HG02870 (cell line): ENCODE measurements around the gene CDH23.

Source experiments
- ATAC-seq: cut with Tn5 transposase; IDR thresholded peaks from one replicate; pipeline ENCODE4 v1.9.1; 2021; ENCODE audit warnings: mild to moderate bottlenecking, moderate library complexity; ENCODE audit not compliant: unreplicated experiment

Gene CDH23

DNA sequence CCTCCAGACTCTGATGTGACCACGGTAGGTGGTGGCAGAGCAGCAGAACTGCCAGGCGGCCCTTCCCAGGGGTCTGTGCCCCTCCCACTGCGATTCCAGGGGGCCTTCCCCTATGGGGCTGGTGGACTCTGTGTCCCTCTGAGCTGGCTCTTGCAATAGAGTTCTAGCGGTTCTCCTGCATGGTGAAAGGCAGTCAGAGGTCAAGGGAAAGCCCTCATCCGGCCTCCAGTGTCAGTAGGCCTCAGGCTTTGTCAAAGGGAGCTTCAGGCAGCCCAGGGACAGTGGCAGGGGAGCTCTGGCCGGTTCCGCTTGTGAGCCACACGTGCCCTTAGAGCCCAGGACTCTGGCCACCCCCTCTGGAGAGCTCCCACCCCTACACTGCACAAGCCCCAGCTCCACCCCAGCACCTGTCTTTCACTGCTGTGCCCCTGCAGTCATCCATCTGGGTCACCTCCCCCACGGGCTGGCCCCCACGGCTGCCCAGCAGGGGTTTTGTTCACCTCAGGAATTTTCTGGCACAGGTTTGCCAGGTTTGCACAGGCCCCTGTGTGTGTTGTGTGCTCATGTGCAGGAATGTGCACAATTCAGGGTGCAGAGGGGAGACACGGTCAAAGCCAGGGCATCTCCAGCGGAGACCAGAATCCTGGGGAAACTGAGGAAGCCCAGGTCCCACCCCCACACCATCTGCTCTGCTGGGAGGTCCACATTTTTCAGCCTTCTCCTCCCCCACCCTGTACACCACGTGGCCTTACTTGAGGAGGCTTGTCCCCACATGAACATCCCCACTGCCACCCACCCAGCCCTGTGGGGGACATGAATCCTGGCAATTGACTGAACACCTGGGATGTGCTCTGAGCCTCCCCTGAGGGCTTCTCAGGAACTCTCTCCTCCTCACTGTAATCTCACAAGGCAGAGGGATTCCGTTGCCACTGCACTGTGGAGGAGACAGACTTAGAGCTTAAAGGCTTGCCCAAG lies 299.1 kb downstream of the CDH23 start:
- no peak for ATAC-seq

DNA sequence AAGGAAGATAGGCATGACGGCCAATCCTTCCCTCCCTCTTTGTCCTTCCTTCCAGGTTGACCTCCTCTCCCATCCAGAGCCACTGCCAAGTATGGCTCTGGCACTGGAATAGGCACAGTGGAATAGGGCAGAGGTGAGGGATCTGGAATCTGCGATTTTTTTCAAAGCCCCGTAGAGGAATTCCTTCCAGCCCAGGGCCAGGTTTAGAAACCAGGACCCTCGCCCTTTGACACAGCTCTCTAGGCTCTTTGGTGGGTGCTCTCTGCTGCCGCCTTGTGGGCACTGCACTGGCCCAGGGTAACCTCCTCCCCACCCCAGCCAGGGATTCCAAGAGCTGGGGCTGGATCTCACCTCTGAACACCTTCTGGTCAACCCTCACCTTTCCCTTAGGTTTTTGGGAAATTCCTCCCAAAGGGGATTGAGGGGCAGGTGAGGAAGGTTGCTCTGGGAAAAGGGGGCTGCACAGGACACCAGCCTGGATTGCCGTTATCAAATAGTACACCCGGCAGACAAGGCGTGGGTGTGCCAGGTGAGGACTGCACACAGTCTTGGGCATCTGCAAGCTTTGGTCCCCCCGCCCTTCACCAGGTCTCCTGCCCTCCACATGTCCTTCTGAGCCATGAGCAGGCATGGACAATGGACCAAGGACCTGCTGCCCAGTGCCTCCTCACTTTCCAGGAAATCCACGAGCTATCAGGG lies 300.1 kb downstream of the CDH23 start:
- ATAC-seq: no peak

DNA sequence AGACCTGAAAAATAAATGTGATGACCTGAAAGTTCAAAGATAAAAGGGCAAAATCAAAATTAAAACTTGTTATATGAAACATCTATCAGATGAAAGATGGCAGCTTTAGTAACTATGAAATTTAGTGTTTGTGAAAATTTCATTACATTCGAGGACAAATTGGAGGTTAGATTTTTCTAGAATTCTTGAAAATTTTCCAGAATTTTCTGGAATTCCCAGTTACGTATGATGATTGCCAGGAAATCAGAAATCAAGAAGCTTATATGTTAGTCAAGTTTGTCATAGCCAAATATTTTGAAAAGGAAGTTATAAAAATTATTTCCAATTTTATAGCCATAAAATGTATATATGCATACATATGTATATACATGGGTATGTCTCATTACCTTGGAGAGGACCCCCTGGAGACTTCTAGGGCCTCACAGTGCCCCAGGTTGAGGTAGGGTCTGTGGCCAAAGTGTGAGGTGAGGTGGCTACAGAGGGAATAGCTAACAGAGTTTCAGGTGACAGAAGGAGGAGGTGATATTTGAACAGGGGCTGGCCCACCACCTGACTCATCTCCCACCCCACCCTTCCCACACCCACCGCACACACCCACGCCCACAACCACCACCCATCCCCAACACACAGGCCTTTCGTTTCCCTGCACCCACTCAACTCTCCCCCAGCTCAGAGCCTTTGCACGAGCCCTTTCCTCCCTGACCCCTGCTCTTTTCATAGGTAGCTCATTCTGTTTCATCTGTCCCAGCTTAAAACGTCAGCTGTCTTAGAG lies 301.4 kb downstream of the CDH23 start:
- ATAC-seq: no peak

DNA sequence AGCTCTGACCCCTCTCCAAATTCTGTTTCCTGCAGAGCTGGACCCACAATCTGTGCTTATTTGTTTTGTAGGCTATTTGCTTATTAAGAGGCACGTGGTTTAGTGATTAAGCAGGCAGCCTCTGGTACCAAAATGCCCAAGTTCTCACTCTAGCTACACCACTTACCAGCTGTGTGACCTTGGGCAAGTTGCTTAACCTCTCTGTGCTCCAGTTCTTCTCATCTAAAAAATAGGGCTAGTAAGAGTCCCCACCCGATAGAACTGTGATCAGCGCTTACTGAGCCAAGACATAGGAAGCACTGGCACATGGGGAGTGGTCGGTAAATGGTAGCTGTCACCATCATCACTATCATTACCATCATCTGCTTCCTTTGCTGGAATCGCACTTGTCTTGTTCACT lies 302.0 kb downstream of the CDH23 start:
- ATAC-seq: no peak

DNA sequence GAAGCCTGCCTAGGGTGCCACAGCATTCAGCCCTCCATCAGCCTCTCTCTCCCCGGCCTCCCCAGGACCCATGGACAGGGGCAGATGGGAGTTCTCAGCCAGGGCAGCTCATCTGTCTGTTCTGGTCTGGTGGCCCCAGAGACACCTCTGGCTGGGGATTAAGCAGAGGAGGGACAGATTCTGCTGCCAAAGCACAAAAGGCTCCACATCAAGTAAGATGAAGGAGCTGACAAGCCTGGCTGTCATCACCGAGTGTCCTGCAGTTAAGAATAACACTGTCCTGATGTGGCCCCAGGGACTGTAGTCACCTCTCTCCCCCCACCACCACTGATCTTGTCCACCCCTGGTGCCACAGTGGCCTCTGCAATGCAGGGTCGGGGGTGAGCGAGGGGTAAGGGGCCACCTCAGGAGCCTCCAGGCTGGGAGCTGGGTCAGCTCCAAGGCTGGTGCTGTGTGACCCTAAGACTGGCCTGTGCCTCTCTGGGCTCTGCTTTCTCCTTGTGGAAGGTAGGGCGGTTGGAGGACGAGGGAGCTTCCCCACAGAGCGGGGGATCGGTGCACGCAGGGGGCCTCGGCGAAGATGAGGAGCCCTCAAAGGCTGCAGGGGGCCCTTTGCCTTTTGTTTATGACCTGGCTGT lies 304.1 kb downstream of the CDH23 start:
- no peak for ATAC-seq

DNA sequence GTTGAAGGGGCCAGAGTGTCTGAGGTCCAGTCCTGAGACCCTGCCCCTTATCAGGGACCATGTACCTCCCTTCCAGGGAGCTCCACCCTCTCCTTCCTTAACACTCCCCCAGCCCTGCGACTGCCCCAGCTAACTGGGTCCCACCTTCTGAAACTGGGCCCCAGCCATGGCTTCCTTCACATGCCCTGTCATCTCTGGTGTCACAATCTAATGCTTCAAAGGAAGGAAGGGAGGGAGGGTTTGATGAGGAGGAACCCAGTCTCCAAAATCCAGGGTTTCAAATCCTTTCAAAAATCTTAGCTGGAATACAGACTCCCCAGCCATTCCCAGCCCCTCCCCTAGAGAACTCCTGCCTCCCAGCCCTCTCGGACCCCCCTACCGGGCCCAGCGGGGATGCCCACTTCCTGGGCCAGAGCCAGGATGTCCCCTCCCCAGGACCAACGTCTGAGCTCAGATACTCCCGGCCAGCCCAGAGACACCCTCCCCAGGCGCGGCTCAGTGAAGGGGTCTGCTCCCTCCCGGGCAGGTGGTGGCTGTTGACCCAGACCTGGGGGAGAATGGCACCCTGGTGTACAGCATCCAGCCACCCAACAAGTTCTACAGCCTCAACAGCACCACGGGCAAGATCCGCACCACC lies 304.9 kb downstream of the CDH23 start:
- no peak for ATAC-seq

DNA sequence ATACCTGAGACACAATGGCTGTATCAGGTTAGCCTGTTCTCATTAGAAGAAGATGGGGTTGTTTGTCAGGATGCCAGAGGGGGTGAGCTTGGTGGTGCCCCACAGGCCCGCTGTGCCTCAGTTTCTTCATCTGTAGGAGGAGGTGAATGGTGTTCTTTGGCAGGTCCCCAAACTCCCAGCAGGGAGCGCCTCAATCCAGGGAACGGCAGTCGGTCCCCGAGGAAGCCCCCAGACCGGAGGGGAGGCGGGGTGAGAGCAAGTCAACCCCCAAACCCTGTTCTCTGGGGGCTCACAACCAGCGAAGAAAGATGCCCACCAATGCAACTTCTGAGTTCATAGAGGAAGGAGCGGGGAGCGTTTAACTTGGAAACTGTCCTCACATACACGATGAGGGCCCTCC lies 306.9 kb downstream of the CDH23 start:
- ATAC-seq: no peak

DNA sequence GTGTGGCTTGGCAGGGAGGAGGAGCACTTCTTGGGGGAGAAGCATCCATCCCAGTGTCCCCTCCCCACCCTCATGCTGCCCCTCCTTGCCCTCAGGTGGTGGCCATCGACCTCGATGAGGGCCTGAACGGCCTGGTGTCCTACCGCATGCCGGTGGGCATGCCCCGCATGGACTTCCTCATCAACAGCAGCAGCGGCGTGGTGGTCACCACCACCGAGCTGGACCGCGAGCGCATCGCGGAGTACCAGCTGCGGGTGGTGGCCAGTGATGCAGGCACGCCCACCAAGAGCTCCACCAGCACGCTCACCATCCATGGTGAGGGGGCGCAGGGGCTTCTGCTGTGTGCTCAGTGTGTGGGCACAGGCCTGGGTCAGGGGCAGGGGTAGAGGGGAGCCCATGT lies 308.1 kb downstream of the CDH23 start:
- ATAC-seq: no peak

DNA sequence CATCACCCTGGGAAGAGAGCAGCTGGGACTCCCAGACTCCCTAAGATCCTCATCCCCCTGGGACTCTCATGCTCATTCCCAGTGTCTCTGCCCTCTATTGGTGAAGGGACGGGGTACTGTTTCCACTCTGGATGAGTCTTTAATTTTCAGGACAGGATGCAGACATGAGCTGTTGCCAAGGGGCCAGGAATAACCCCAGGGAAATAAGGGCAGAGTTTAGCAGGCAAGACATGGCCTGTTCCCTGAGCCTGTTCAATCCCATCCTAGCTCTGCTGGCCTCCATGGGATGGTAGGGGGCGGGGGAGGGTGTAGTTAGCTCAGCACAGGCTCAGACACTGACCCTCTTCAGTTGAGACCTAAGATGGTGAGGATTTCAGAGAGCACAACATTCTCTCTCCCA lies 308.9 kb downstream of the CDH23 start:
- ATAC-seq: no peak

DNA sequence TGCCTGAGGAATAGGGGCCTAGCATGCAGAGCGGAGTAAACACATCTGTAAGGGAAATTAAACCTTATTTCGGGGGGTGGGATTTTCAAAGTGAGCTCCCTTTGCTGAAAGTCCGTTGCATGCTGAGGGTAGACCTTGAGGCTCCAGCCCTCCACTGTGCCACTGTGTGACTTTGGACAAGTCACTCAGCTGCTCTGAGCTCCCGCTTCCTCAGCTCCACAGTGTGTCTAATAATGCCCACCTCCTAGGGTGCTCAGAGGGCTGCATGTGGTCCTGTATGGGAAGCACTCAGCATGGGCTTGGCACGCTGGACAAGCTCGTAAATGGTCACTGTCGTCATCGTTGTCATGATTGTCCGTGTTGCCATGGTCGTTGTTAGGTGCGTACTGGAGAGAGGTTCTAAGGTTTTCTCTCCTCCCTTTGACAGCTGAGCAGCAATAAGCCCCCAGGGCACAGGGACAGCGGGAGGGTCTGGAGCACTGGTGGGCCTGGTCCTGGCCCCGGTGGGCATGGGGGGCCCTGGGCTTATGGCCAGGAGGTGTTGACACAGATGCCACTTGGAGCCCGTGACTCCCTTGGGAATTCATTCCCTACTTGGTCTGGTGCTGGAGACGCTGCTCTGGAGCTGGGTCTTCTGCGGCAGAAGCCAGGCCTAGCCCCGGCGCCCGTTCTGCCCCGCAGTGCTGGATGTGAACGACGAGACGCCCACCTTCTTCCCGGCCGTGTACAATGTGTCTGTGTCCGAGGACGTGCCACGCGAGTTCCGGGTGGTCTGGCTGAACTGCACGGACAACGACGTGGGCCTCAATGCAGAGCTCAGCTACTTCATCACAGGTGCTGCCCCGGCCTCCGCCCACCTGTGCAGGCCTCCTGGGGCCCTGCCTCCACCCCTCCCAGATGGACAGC lies 309.7 kb downstream of the CDH23 start:
- ATAC-seq: no peak

DNA sequence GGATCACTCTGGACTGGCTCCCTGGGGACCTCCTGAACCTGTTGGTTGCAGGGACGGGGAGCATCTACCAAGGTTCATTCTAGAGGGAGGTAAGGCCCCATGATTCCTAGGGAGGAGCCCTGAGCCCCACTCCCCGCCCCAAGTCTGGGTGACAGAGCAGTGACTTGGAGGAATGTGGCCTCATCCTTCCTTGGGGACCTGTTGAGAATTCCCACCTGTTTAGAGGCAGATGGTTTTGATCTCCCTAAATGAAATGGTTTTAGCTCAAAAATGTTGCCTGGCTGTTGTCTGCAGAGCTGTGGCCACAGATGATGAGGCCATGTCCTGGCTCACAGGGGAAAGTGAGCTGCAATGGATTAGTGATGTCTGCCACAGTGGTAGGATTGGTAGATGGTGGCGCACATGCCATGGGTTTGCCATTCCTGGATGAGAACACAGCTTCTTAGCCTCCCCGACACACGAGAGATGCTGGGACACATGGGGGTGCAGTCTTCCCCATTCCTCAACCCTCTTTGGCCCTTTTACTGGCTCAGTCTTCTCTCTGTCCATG lies 310.6 kb downstream of the CDH23 start:
- ATAC-seq: no peak

DNA sequence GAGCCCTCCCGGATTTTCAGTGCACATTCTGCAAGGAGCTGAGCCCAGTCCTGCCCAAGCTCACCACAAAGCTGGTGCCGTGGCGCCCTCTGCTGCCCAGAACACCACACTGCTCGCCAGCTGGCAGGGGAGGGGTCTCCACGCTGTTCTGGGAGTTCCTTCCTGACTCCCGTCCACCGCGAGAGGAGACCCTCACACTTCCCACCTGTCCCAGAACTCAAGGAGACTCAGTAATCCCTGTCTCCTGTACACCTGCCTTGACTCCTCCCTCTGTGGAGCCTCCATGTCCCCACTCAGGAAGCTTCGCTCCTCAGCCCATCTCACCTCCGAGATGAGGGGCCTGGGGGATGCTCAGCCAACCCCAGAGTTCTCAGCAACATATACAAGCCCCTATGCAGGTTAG lies 311.6 kb downstream of the CDH23 start:
- ATAC-seq: no peak

DNA sequence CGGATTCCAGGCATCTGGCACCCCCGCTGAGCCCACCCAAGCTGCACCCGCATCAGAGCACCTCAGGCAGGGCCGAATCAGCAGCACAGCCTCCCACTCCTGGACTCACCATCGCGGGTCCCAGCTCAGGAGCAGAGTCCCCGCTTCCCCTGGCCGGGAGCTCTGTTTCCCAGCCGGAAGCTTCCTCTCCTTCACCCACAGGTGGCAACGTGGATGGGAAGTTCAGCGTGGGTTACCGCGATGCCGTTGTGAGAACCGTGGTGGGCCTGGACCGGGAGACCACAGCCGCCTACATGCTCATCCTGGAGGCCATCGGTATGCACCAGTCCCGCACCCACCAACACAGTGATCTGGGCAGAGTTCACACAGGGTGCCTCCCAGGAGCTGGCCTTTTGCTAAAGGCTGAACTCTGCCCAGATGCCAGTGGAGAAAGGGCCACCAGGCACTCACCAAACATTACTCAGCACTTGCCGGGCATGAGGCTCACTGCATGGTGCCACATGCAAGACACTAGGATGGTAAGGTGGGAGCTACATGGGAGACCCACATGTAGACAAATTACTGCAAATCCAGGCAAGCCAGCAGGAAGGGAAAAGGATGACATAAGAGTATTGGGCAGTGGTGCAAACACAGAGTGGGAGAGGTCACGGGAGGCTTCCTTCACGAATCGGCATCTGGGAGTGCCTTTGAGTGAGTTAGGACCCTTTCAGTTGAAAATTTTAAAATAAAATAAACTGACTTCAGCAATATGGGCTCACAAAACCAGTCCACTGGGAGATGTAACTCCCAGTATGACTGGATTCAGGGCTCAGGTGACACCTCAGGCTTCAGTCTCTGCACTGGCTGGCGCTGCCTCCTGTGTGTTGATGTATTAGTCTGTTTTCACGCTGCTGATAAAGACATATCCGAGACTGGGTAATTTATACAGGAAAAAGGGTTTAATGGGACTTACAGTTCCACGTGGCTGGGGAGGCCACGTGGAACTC lies 312.5 kb downstream of the CDH23 start:
- no peak for ATAC-seq

DNA sequence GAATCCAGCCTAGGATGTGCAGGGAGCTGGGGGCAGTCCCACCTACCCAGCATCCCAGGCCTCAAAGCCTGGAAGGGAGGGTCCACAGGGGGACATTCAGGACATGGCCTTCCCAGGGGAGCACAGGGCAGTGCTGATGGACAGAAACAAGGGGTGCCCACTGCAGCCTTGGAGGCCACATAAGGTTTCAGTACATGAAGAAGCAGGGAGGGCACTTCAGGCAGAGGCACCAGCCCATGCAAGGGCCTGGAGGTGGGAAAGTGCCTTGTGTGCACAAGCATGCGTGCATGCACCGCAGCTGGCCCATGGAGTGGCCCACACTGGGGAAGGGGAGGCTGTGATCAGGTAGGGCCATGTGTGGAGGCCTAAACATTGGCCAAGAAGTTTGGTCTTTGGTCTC lies 313.8 kb downstream of the CDH23 start:
- ATAC-seq: no peak

DNA sequence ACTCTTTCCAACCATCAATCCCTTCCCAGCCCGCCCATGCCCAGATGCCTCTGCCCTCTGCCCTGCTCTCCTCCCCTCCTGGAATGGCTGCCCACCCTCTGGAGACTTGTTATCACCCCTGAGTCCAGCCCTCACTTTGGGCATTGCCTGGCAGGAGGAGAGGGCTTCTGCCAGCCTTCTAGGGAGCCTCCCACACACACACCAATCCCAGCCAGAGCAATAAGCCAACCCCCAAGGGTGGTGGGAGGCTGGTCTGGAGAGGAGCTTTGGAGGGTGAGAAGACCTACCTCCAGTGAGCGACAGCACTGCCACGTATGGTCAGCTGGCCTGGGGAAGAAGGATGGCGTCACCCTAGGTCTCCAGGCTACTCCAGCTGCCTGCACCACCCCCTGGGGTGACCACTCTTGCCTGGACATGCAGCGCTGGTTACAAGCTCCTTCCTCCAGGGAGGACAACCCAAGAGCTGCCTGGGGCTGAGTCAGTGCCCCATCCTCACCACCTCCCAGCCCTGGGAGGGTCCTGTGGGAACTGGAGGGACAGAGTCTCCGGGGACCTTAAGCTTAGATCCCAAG lies 314.4 kb downstream of the CDH23 start:
- no peak for ATAC-seq

DNA sequence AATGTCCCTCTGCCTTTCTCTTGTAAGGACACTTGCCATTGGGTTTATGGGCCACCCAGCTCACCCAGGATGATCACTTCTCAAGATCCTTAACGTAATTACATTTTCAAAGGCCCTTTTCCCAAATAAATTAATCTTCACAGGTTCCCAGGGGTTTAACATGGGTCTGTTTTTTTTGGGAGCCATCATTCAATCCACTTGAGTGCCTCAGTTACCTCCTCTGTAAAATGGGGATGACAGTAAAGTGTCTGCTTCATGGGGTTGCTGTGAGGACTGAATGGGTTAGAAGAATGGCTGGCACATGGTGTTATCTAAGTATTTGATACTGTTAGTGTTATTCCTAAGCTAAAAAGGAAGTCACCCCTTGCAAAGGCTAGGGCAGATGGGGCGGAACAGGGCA lies 315.4 kb downstream of the CDH23 start:
- ATAC-seq: no peak

DNA sequence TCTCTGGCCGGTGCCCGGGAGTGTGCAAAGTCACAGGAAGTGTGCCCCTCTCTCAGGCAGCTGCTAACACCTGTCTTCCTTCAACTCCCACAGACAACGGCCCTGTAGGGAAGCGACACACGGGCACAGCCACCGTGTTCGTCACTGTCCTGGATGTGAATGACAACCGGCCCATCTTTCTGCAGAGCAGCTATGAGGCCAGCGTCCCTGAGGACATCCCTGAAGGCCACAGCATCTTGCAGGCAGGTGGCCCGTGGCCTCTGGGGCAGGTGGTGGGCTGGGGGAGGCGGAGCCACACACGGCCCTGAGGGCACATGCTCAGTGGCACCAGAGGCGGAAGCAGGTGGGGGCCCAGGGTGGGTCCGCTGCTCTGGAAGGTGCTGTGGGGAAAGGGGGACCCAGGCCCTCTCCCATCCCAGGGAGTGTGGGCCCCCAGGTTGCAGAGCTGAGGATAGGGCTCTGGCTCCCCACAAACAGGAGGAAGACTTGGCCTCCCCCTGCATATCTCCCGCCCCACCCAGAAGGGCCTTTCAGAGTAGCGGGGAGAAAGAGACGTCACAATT lies 315.9 kb downstream of the CDH23 start:
- no peak for ATAC-seq
